K562 (cell line): Measurements from ENCODE around the gene GLUL. TPM values are rescaled to one million over a fixed set of nuclear protein-coding genes. Genes with fewer than 3 reads are reported as not detected.

Source experiments
- ATAC-seq: fragments of 200-7000 bp; cut with Tn5 transposase; 3 replicates; pipeline ENCODE4 v1.9.1; 2020; ENCODE audit warnings: moderate library complexity
- BruUV-seq: library from RNA; stranded (reverse); fragments of 400-500 nt; replicated peaks from 2 replicates; lab custom pipeline; 2021; lab: Mats Ljungman, UMichigan
- CTCF ChIA-PET: fragments of 300-600 bp; formaldehyde crosslinking; extraction: SDS; loops from one replicate; lab custom pipeline; 2021; ENCODE audit warnings: low intra/inter-chr PET ratio; lab: Yijun Ruan, JAX
- POLR2A ChIA-PET: fragments of 300-600, 350-650 bp; sonication (Branson Sonifier 250); formaldehyde crosslinking; extraction: SDS; loops from one replicate; lab custom pipeline; 2021; ENCODE audit warnings: antibody characterized with exemption, inconsistent platforms; lab: Yijun Ruan, JAX
- DNase-seq, 4 experiments: peaks; one replicate each; pipeline versions ENCODE4 v3.0.0 to v3.0.0-alpha.2; 2011 to 2018; ENCODE audit warnings: low spot score in 3 of 4, mixed read lengths in 3 of 4; ENCODE audit errors: extremely low read depth in 1 of 4
- FAIRE-seq: peaks from 2 replicates; lab custom pipeline; 2011; peaks lifted over from hg19 to GRCh38; lab: Jason Lieb, UNC
- H2AFZ ChIP-seq: 2 replicates; pipeline ENCODE4 v1.6.0; 2011; ENCODE audit warnings: low read depth, low read length, control low read depth, inconsistent platforms
- H3K27ac ChIP-seq: fragments of 200-600 bp; 3 replicates; pipeline ENCODE4 v1.8.0; 2011; ENCODE audit warnings: low read depth, mild to moderate bottlenecking, control low read depth, inconsistent platforms, low read length, moderate library complexity, mixed read lengths; ENCODE audit errors: extremely low read depth
- H3K27me3 ChIP-seq, 2 experiments: fragments of 300-600 bp in 1 of 2; 2 replicates in 1 of 2; 3 replicates in 1 of 2; pipeline versions ENCODE4 v1.6.0 to v1.8.0; 2011; ENCODE audit warnings: inconsistent platforms in 2 of 2, low read length in 2 of 2, mild to moderate bottlenecking in 1 of 2, mixed read lengths in 1 of 2, moderate library complexity in 1 of 2; ENCODE audit not compliant: control insufficient read depth in 2 of 2, insufficient read depth in 2 of 2
- H3K36me3 ChIP-seq: fragments of 300-600 bp; 3 replicates; pipeline ENCODE4 v1.8.0; 2011; ENCODE audit warnings: mild to moderate bottlenecking, low read length, inconsistent platforms; ENCODE audit not compliant: control insufficient read depth, insufficient read depth
- H3K4me1 ChIP-seq, 2 experiments: fragments of 200-600 bp in 1 of 2; replicated peaks in 1 of 2; 2 replicates in 1 of 2; 3 replicates in 1 of 2; pipeline versions ENCODE4 v1.5.1 to v1.8.0; 2011; ENCODE audit warnings: inconsistent platforms in 2 of 2, low read length in 2 of 2, mild to moderate bottlenecking in 1 of 2, mixed read lengths in 1 of 2, moderate library complexity in 1 of 2; ENCODE audit not compliant: control insufficient read depth in 2 of 2, insufficient read depth in 2 of 2
- H3K4me2 ChIP-seq: 2 replicates; pipeline ENCODE4 v1.6.1; 2011; ENCODE audit warnings: low read length, control low read depth, inconsistent platforms, mixed read lengths; ENCODE audit not compliant: insufficient read depth
- H3K4me3 ChIP-seq: fragments of 200-600 bp; sonication (generic), shearing (Covaris generic); 2 replicates; pipeline ENCODE4 v1.5.1; 2016; ENCODE audit warnings: control low read depth, inconsistent platforms
- H3K79me2 ChIP-seq: fragments of 200-600 bp; 3 replicates; pipeline ENCODE4 v1.8.0; 2011; ENCODE audit warnings: low read length, inconsistent platforms; ENCODE audit not compliant: control insufficient read depth, insufficient read depth
- H3K9ac ChIP-seq, 2 experiments: 2 replicates each; pipeline versions ENCODE4 v1.6.0 to v1.6.1; 2011; ENCODE audit warnings: low read depth in 2 of 2, low read length in 2 of 2, control low read depth in 1 of 2, inconsistent platforms in 1 of 2, mild to moderate bottlenecking in 1 of 2, mixed read lengths in 1 of 2; ENCODE audit not compliant: insufficient read depth in 1 of 2
- H3K9me1 ChIP-seq: one replicate; pipeline ENCODE4 v1.6.0; 2011; ENCODE audit warnings: inconsistent platforms, mild to moderate bottlenecking, low read length, moderate library complexity; ENCODE audit not compliant: control insufficient read depth, insufficient read depth
- H3K9me3 ChIP-seq: replicated peaks from 2 replicates; pipeline ENCODE4 v1.5.1; 2011; ENCODE audit warnings: low read depth, low read length, inconsistent platforms; ENCODE audit not compliant: control insufficient read depth, insufficient read depth
- H4K20me1 ChIP-seq: replicated peaks from 2 replicates; pipeline ENCODE4 v1.6.1; 2011; ENCODE audit warnings: low read length, inconsistent platforms, mixed read lengths; ENCODE audit not compliant: control insufficient read depth, insufficient read depth
- DEAF1 ChIP-seq: fragments of 450-650 bp; formaldehyde crosslinking; IDR thresholded peaks from 2 replicates; pipeline ENCODE4 v1.4.0; 2020; ENCODE audit warnings: mild to moderate bottlenecking, moderate library complexity
- GTF2F1 ChIP-seq: IDR thresholded peaks from 2 replicates; pipeline ENCODE4 v1.6.1; 2011; ENCODE audit warnings: low read depth, low read length, improper control_type of control experiment
- RAD21 ChIP-seq, 2 experiments: fragments of 250-450 bp in 1 of 2; fragments of 450-650 bp in 1 of 2; sonication (Bioruptor Pico) in 1 of 2; formaldehyde crosslinking in 1 of 2; IDR thresholded peaks in 1 of 2; conservative IDR thresholded peaks in 1 of 2; 2 replicates each; pipeline versions ENCODE4 v1.4.0 to v1.8.0; 2020 to 2022; ENCODE audit warnings: mild to moderate bottlenecking in 2 of 2, moderate library complexity in 1 of 2
- TAF7 ChIP-seq: fragments of 450-650 bp; IDR thresholded peaks from 2 replicates; pipeline ENCODE4 v1.6.1; 2016; ENCODE audit warnings: missing genetic modification characterization, missing compliant biosample characterization
- ZNF398 ChIP-seq: fragments of 250-450 bp; sonication (Bioruptor Pico); IDR thresholded peaks from 2 replicates; pipeline ENCODE4 v1.8.0; 2021; ENCODE audit warnings: moderate library complexity, mild to moderate bottlenecking, inconsistent platforms
- WGBS: fragments of 100-300 bp; shearing (Covaris generic); methylation state at CpG from one replicate; pipeline ENCODE4 v1.1.6; 2016; ENCODE audit warnings: low coverage, mixed read lengths; ENCODE audit not compliant: insufficient coverage; ENCODE audit errors: missing lambda C conversion rate; 5-methylcytosine and 5-hydroxymethylcytosine counted together
- in situ Hi-C: fragments of 300-500 bp; cut with MboI; formaldehyde crosslinking; loops from 4 replicates; pipeline ENCODE4 v1.15.0; 2018; ENCODE audit warnings: inconsistent platforms, mixed read lengths
- intact Hi-C: fragments of 100-400 bp; cut with micrococcal nuclease; formaldehyde crosslinking; loops from 2 replicates; pipeline ENCODE4 v1.14.2; 2022
- polyA plus RNA-seq, 8 experiments: library from polyadenylated mRNA; depleted of rRNA in 4 of 8; stranded (reverse) in 5 of 8; unstranded in 3 of 8; fragments of >200 nt; fragmentation: Nextera tagmentation in 2 of 8; fragmentation: Illumina TruSeq in 1 of 8; extraction: Ambion mirVana in 2 of 8; extraction: Trizol in 1 of 8; gene quantifications; 2 replicates each; pipeline versions ENCODE4 v1.2.1 to v1.2.3, GENCODE V29; 2011 to 2014; ENCODE audit warnings: inconsistent platforms in 1 of 8, missing spikeins in 1 of 8
- total RNA-seq, 7 experiments: library from RNA; depleted of rRNA in 6 of 7; stranded (reverse); fragments of >200 nt in 6 of 7; fragmentation: Illumina TruSeq in 2 of 7; extraction: Trizol in 2 of 7; gene quantifications; 2 replicates each; pipeline versions ENCODE4 v1.2.1 to v1.2.3, GENCODE V29; 2011 to 2021; ENCODE audit warnings: low replicate concordance in 1 of 7

The GLUL gene
- total and polyA plus RNA-seq, 9 of the 15 experiments (the other 6 are each of a cell fraction or from before 2014, with no cell fraction given), result 1,088 to 4,222 (median 1,338) TPM

DNA sequence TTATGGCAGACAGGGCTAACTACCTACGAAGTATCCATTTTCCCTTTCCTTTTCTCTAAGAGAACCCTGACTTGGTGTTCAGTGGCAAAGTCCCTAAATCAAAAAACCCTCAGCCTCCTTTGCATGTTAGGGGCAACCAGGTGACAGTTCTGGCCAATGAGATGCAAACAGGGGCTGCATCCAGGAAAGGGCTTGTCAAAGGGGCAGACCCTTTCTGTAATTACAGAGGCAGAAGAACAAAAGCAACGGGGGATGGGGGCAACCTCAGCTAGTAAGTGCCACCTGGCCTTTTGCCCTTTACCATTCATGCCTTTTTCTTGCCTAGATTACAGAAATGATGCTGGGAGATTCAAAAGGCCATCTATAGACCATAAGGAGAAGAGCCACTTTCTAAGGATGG lies 34.4 kb downstream of the GLUL start:
- Histone ChIP-seq H3K79me2 (no peaks in the 10 kb centered on the region), H3K27ac (no peak overlapping the region), H3K9me1 (peaks cover 4% of the 10 kb centered on the region), H3K9ac (no peak overlapping the region), H3K27me3 (no peaks in the 10 kb centered on the region), H3K4me1 (peaks cover 13 to 28% of the 10 kb centered on the region in 2 experiments), H2AFZ (no peak overlapping the region; the same call in 1 of the 2 replicates), H3K4me3 (no peak overlapping the region), H3K9me3 (no peaks in the 10 kb centered on the region), H3K4me2 (no peak overlapping the region), H4K20me1 (no peaks in the 10 kb centered on the region), H3K36me3 (no peaks in the 10 kb centered on the region)
- in situ Hi-C loops, result no loop called here
- intact Hi-C loops, result no loop called here
- POLR2A ChIA-PET, result no interaction called here
- 59% methylated on average over 2 of the region's 2 CpGs for WGBS
- BruUV-seq, result no TSS peak
- DNase-seq (no peak), FAIRE-seq (no peak), ATAC-seq (no peak)
- no peak for TF ChIP-seq ZNF398
- no peak for TF ChIP-seq RAD21 (CRISPR knock-in tag; conservative IDR thresholded peaks at IDR 0.05 in 1 of 2, IDR thresholded peaks at IDR 0.05 in 1 of 2)
- no peak for TF ChIP-seq TAF7 (tag)
- TF ChIP-seq DEAF1 (CRISPR knock-in tag), result no peak
- no peak for TF ChIP-seq GTF2F1
- CTCF ChIA-PET, result no interaction called here
